HG03439 (cell line): Measurements from ENCODE around the gene RCOR1.
"Not testable (repeated sequence)": the region's sequence is repeated elsewhere in the genome, so short reads cannot be mapped to it uniquely, and the experiment has no call there.

Source experiments
- ATAC-seq: cut with Tn5 transposase; IDR thresholded peaks from one replicate; pipeline ENCODE4 v1.9.1; 2021; ENCODE audit warnings: mild to moderate bottlenecking, moderate library complexity; ENCODE audit not compliant: unreplicated experiment

Gene RCOR1

GRCh38 chr14:102624666-102625065 is 32.2 kb downstream of the RCOR1 start:
- ATAC-seq = no peak

GRCh38 chr14:102625564-102626296 is 33.3 kb downstream of the RCOR1 start:
- no peak for ATAC-seq

- ATAC-seq = no peak
These were observed 34.1 kb downstream of the RCOR1 start for GRCh38 chr14:102626530-102626929.

GRCh38 chr14:102629011-102629444 is 36.6 kb downstream of the RCOR1 start:
- ATAC-seq = no peak

- no peak for ATAC-seq
These were observed 37.4 kb downstream of the RCOR1 start for GRCh38 chr14:102629808-102630350.

- ATAC-seq = no peak
These were observed 38.0 kb downstream of the RCOR1 start for GRCh38 chr14:102630405-102630804.

GRCh38 chr14:102630881-102631280 is 38.4 kb downstream of the RCOR1 start:
- ATAC-seq = no peak

- no peak for ATAC-seq
These were observed 41.6 kb downstream of the RCOR1 start for GRCh38 chr14:102633906-102634595.

GRCh38 chr14:102639611-102640010 is 47.2 kb downstream of the RCOR1 start:
- not testable (repeated sequence) for ATAC-seq

GRCh38 chr14:102644523-102644922 is 52.1 kb downstream of the RCOR1 start:
- no peak for ATAC-seq

GRCh38 chr14:102645746-102646440 is 53.4 kb downstream of the RCOR1 start:
- no peak for ATAC-seq

- ATAC-seq = no peak
These were observed 54.2 kb downstream of the RCOR1 start for GRCh38 chr14:102646615-102647014.

GRCh38 chr14:102652194-102652593 is 59.7 kb downstream of the RCOR1 start:
- no peak for ATAC-seq

- ATAC-seq = no peak
These were observed 61.8 kb downstream of the RCOR1 start for GRCh38 chr14:102654298-102654697.

GRCh38 chr14:102655137-102655536 is 62.7 kb downstream of the RCOR1 start:
- ATAC-seq = no peak

- ATAC-seq = no peak
These were observed 67.3 kb downstream of the RCOR1 start for GRCh38 chr14:102659797-102660196.

- ATAC-seq = no peak
These were observed 69.2 kb downstream of the RCOR1 start for GRCh38 chr14:102661614-102662013.

GRCh38 chr14:102662636-102663430 is 70.4 kb downstream of the RCOR1 start:
- ATAC-seq = no peak

GRCh38 chr14:102663440-102663839 is 71.0 kb downstream of the RCOR1 start:
- ATAC-seq = no peak

- ATAC-seq = no peak
These were observed 73.2 kb downstream of the RCOR1 start for GRCh38 chr14:102665621-102666020.

- ATAC-seq = no peak
These were observed 74.2 kb downstream of the RCOR1 start for GRCh38 chr14:102666635-102667034.
